GM12873 (cell line): ENCODE data around the gene CRB1.

Experiments
- TF ChIP-seq, protein P1 (sequence below): IDR thresholded peaks from 2 replicates; pipeline ENCODE4 v1.5.1; 2012; ENCODE audit warnings: low read depth, mild to moderate bottlenecking, moderate library complexity, low read length, control low read depth; ENCODE audit not compliant: insufficient read depth; ENCODE audit errors: missing control alignments

CRB1 gene

DNA sequence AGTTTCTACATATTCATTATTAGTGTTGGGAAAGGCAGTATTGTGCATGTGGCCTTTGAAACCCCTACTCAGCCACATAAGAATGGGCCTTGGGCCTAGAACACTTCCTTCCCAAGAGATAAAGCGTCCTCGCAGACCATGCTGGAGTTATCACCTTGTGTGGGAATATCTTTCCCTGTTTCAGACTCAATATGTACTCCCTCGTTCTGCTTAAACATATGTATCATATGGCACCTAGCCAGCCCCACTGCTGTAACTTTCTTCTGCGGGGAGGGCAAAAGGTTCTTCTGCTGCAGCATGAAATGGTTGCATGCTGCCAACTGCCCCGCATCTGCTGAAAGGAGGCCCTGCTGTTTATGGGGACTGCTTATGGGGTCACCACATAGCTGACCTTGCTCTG, 92.0 kb downstream of the CRB1 start:
- TF ChIP-seq, protein P1, sequence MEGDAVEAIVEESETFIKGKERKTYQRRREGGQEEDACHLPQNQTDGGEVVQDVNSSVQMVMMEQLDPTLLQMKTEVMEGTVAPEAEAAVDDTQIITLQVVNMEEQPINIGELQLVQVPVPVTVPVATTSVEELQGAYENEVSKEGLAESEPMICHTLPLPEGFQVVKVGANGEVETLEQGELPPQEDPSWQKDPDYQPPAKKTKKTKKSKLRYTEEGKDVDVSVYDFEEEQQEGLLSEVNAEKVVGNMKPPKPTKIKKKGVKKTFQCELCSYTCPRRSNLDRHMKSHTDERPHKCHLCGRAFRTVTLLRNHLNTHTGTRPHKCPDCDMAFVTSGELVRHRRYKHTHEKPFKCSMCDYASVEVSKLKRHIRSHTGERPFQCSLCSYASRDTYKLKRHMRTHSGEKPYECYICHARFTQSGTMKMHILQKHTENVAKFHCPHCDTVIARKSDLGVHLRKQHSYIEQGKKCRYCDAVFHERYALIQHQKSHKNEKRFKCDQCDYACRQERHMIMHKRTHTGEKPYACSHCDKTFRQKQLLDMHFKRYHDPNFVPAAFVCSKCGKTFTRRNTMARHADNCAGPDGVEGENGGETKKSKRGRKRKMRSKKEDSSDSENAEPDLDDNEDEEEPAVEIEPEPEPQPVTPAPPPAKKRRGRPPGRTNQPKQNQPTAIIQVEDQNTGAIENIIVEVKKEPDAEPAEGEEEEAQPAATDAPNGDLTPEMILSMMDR = no peak

DNA sequence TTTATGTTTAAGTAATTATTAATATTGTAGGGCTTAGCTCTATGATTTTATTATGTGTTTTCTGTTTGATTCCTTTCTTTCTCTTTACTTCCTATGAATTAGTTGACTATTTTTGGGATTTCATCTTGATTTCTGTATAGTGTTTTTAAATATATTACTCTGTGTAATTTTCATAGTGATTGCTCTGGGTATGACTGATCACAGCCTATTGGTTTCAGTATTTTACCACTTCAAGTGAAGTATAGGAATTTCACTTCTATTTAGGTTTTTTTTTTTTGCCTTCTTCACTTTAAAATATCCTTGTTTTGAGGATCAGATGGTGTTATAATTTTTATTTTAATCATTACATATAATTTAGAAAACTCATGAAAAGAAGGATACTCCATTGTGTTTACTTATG, 94.8 kb downstream of the CRB1 start:
- TF ChIP-seq, protein P1 = no peak

DNA sequence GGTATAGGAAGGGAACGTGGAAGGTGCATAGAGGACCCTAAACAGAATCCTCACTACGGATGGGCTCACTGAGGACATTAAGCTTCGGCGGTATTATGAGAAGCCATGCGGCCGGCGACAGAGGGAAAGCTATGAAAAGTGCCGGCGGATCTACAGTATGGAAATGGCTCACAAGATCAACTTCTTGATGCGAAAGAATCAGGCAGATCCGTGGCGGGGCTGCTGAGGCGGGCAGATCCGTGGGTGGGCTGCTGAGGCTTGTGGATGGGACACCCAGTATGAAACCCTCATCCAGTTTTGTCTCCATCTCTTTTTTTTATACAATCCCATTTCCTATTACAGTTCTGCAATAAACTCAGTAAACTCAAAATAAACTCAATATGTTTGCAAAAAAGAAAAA, 95.8 kb downstream of the CRB1 start:
- TF ChIP-seq, protein P1 = no peak

- TF ChIP-seq, protein P1 = no peak
These were observed 98.9 kb downstream of the CRB1 start for GRCh38 chr1:197366996-197367395.

- TF ChIP-seq, protein P1 = no peak
These were observed 99.6 kb downstream of the CRB1 start for GRCh38 chr1:197367627-197368026.

DNA sequence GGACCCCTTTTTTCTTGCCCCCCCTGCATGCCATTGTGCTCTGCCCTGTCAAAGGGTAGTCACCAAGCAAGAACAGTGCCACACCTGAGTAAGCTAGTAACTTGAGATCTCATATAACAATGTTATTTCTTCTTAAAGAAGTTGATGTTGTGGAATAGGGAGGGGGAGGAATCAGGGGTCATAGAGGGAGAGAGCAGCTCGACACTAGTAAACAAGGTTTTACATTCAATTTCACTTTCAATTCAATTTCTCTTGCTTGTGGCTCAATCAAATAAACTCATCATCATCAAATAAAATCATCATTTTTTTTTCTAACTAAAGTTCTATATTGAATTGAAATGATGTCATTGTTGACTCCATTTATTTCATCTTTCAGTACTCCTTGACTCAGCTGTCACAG, 106.4 kb downstream of the CRB1 start:
- TF ChIP-seq, protein P1 = no peak

- TF ChIP-seq, protein P1 = no peak
These were observed 116.4 kb downstream of the CRB1 start for GRCh38 chr1:197384471-197384870.

DNA sequence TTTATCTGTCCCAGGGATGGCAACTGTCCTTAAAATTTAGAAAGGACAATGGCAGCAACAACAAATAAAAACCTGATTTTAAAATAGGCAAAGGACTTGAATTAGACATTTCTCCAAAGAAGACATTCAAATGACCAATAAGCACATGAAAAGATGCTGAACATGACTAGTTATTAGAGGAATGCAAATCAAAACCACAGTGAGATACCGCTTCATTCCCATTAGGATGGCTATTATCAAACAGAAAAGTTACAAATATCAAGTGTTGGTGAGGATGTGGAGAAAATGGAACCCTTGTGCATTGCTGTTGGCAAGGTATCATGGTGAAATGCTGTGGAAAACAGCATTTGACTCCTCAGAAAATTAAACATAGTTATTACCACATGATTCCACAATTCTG, 120.7 kb downstream of the CRB1 start:
- TF ChIP-seq, protein P1 = no peak
